NCI-H1048 (cell line): ENCODE data around the gene WDR83.

Source experiments
- DNase-seq: peaks from one replicate; lab custom pipeline; 2025; lab: John Stamatoyannopoulos, UW

The WDR83 gene

DNA sequence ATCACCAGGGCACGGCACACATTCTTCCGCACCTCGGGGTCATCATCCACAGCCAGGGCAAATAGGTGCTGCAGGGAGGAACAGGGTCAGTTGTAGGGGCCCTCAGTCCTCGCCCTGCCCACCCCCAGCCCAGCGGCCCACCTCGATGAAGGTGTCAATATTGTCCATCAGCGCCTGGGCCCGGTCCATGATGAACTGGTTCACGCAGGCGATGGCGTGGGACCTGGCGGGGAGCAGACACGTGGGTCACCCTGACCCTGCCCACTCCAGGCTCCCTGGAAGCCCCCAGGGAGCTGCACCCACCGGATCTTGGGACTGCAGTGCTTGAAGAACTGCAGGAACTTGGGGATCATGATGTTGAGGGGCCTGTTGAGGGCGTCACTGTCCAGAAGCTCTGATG, 48.5 kb downstream of the WDR83 start:
- no peak for DNase-seq

DNA sequence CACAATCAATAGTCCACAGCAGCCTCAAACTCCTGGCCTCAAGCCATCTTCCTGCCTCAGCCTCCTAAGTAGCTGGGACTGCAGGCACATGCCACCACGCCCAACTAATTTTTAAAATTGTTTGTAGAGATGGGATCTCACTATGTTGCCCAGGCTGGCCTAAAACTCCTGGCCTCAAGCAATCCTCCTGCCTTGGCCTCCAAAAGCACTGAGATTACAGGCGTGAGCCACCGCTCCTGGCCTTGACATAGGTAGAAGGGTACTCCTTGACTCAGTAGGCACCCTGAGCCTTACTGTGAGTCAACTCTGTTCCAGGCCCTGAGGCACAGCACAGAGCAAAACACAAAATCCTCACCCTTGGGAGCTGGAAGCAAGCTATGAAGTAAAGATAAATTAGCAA, 49.3 kb downstream of the WDR83 start:
- no peak for DNase-seq

DNA sequence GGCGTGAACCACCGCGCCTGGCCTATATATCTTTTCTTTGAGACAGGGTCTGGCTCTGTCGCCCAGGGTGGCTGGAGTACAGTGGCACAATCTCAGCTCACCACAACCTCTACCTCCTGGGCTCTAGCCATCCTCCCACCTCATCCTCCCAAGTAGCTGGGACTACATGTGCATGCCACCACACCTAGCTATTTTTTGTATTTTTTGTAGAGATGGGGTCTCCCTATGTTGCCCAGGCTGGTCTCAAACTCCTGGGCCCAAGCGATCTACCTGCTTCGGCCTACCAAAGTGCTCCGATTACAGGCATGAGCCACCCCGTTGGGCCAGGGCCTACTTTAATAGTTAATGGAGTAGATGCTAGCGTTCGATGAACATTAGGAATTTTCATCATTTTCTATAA, 53.7 kb downstream of the WDR83 start:
- no peak for DNase-seq

DNA sequence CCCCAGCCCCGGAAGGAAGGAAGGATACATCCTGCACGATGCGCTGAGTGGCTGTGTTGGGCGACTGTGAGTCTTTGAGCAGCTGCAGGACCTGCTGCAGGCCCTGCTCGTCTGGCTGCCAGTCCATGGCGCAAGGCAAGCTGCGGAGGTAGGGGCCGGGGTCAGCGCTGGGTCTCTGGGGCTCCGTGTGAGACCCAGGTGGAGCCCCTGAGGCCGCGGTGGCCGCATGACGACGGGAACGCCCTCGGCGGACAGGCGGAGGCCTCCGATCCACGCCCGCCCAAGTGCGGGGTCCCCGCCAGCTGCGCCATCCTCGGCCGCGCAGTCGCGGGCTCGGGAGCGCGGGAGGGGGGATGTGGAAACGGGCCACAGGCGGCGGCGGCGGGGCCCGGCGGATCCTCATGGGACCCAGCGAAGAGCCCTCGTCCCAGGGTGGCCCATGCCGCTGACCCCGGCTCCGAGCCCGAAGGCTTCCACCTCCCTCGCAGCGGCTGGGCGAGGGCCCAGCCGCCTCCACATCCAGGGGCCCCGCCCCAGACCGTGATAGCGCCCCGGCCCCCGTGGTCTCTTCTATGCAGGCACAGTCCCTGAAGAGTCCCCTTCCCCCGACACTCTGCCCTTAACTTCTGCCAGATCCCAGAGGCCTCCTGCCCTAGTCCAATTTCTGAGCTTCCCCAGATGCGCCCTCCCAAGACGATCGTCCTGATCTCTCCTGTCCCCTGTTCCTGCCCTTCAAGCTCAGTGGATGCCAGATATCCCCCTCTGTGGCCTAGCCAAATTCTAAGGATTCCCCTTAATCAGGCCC, 54.4 kb downstream of the WDR83 start:
- no peak for DNase-seq

DNA sequence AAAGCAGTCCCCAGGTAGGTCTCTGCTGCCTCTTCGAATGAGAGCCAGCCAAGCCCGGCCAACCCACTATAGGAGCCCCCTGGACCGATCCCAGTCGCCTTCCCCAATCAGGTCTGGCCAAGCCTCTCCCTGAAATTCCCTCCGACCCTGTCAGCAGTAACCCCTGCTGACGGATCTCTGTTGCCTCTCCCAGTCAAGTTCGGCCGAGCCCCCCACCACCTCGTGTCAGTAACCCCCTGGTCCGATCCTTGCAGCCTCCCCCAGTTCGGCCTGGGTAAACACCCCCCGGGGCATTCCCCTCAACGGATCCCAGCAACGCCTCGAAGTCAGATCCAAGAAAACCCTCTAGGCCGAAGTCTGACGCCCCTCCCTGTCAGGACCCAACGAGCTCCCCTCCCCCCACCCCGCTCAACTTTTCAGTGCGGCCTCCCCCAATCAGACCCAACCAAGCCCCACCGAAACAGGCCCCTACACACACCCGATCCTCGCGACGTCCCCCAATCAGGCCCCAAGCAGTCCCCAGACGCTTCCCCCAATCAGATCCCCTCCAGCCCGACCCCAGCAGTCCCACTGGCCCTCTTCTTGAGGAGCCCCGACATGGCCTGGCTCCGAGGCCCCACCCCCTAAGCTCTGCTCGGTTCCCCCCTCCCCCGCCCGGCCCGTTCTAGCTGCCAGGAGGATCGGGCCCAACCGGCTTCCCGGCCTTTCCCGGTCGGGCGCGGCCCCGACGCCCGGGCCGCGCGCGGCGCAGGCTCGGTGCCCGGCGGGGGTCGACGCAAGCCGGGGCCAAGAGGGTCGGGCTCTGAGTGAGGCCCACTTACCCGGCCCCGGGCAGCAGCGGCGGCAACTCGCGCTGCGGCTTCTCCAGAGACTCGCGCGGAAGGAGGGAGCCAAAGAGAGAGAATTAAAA, 55.3 kb downstream of the WDR83 start:
- DNase-seq = peak; percentile 49

DNA sequence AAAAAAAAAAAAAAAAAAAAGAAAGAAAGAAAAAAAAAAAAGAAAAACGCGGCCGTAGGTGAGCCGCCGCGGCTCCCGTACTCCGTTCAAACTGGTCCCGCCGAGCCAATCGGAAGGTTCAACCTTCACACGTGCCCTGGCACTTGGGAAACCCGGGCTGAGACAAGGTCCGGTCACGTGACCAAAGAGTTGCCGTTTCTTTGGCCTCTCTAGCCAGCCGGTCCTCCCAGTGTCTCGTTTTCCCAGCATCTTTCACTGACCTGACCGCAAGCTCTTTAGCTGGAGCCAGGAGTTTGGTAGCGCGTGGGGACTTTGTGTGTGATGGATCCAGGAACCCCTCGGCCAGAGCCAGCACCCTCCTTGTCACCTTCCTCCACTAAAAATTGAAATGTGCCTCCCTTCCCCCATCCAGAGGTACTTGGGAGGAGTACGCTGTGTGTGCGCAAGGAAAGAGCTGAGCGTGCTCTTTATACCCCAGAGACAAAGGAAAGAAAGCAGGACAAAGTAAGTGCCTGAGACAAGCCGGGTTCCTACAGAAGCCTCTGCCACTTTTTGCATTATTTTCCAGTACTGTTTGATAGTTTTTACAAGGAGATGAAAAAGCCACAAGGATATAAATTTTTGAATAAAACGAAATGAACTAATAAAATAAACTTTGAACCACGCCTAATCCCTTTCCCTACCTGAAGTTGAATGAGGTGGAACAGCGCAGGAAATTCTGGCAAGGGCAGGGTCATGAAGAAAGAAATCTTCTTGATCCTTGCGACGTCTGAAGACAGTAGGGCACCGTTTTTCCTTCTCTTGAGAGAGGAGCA, 56.2 kb downstream of the WDR83 start:
- DNase-seq = peak; percentile 97

DNA sequence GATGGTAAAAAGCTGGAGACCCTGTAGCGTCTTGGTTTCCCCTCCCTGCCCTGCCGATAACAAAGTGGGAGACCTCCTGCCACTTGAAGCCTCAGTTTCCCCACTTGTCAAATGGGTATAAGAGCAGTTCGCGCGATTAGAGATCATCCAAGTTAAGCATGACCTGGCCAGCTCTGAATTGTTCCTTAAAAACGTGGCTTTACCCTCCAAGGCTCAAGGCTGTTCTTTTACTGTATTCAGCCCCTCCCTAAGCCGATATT, 56.7 kb downstream of the WDR83 start:
- no peak for DNase-seq

DNA sequence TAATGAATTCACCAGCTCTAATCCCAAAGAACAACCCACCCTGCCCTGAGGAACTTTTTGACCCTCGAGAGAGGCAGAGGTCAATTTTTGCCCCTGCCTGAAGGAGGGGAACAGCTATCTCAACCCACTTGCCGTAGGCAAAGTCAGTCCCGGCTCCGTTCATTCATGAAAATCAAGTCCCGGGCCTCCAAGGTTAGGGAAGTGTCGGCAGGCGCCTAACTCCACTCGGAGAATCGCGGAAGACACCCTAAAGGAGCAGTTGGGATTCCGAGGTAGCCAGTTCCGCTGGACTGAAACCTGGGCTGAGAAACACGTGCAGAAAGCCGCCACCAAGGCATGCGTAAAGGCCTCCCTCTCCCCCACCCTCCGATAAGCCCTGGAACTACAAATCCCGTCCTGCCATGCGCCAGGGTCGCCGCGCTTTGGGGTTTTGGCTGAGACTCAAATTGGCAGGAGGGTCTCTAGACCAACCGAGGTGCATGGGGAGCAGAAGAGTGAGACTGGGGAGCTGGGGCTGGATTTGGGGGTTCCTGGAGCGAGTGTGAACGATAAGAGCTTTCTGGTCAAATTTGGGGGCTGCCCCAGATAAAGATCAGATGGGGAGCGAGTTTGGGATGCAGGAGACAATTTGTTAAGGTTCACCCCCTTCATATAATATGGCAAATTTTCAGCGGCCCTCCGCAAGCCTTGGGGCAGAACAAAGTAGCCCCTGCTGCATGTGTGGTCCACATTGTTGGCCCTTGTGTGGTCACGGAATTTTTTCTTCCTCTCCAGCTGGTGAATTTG, 57.2 kb downstream of the WDR83 start, which contains the start of gene TNPO2:
Gene TNPO2 (minus strand): TSS at position 292 of the 786 bp plus-strand sequence. CDS start 2,955 bp downstream, outside the sequence.
- peak; percentile 38 for DNase-seq
